ENCODE data around the gene RIPOR2.
"Not testable (repeated sequence)": the region's sequence is repeated elsewhere in the genome, so short reads cannot be mapped to it uniquely, and the experiment has no call there.

The RIPOR2 gene

GRCh38 chr6:24905483-24905882, 30.3 kb downstream of the RIPOR2 start:
- DNase-seq (ENCODE audit: low spot score) = no peak

- DNase-seq (ENCODE audit: low spot score) = no peak
Observed at GRCh38 chr6:24903681-24904080, 32.1 kb downstream of the RIPOR2 start.

GRCh38 chr6:24902782-24903181, 33.0 kb downstream of the RIPOR2 start:
- no peak for DNase-seq (ENCODE audit: low spot score)

- no peak for DNase-seq (ENCODE audit: low spot score)
Observed at GRCh38 chr6:24901698-24902328, 33.9 kb downstream of the RIPOR2 start.

- DNase-seq (ENCODE audit: low spot score) = no peak
Observed at GRCh38 chr6:24900917-24901697, 34.7 kb downstream of the RIPOR2 start.

- DNase-seq (ENCODE audit: low spot score) = no peak
Observed at GRCh38 chr6:24899997-24900325, 35.8 kb downstream of the RIPOR2 start.

- DNase-seq (ENCODE audit: low spot score) = no peak
Observed at GRCh38 chr6:24899136-24899996, 36.4 kb downstream of the RIPOR2 start.

GRCh38 chr6:24898676-24899075, 37.1 kb downstream of the RIPOR2 start:
- DNase-seq (ENCODE audit: low spot score) = no peak

- DNase-seq (ENCODE audit: low spot score) = no peak
Observed at GRCh38 chr6:24897186-24897585, 38.6 kb downstream of the RIPOR2 start.

- no peak for DNase-seq (ENCODE audit: low spot score)
Observed at GRCh38 chr6:24893342-24893850, 42.4 kb downstream of the RIPOR2 start.

GRCh38 chr6:24891004-24891403, 44.8 kb downstream of the RIPOR2 start:
- no peak for DNase-seq (ENCODE audit: low spot score)

- DNase-seq (ENCODE audit: low spot score) = no peak
Observed at GRCh38 chr6:24890471-24890870, 45.3 kb downstream of the RIPOR2 start.

GRCh38 chr6:24888715-24889370, 46.9 kb downstream of the RIPOR2 start:
- no peak for DNase-seq (ENCODE audit: low spot score)

GRCh38 chr6:24887545-24888140, 48.1 kb downstream of the RIPOR2 start:
- no peak for DNase-seq (ENCODE audit: low spot score)

- DNase-seq (ENCODE audit: low spot score) = no peak
Observed at GRCh38 chr6:24883618-24884017, 52.1 kb downstream of the RIPOR2 start.

- no peak for DNase-seq (ENCODE audit: low spot score)
Observed at GRCh38 chr6:24882835-24883555, 52.8 kb downstream of the RIPOR2 start.

GRCh38 chr6:24882295-24882694, 53.5 kb downstream of the RIPOR2 start:
- DNase-seq (ENCODE audit: low spot score) = no peak

GRCh38 chr6:24881376-24881775, 54.4 kb downstream of the RIPOR2 start:
- DNase-seq (ENCODE audit: low spot score) = no peak

- no peak for DNase-seq (ENCODE audit: low spot score)
Observed at GRCh38 chr6:24880451-24880850, 55.3 kb downstream of the RIPOR2 start.

- no peak for DNase-seq (ENCODE audit: low spot score)
Observed at GRCh38 chr6:24879351-24879750, 56.4 kb downstream of the RIPOR2 start.

- DNase-seq (ENCODE audit: low spot score) = not testable (repeated sequence)
Observed at GRCh38 chr6:24877747-24878146, 58.0 kb downstream of the RIPOR2 start.

All from CD4-positive, alpha-beta T cell treated with Interleukin-6 at 100 ng/mL for 8 hours (primary cell).